ENCODE data around the gene TNNI2.

TNNI2 gene

GRCh38 chr11:1820463-1821325 lies 18.1 kb upstream of the TNNI2 start:
- DNase-seq (ENCODE audit: low read depth in 2 of 2, low spot score in 1 of 2), result no peak

DNA sequence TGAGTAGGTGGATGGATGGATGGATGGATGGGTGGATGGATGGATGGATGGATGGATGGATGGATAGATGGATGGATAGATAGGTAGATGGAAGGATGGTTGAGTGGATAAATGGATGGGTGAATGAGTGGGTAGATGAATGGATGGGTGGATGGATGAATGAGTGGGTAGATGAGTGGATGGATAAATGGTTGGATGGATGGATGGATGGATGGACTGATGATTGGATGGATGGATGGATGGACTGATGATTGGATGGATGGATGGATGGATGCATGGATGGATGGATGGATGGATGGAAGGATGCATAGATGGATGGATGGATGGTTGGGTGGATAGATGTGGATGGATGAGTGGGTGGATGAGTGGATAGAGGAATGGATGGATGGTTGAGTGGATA lies 17.2 kb upstream of the TNNI2 start:
- DNase-seq (ENCODE audit: low read depth in 2 of 2, low spot score in 1 of 2), result no peak

GRCh38 chr11:1822648-1823375 lies 16.0 kb upstream of the TNNI2 start:
- DNase-seq (ENCODE audit: low read depth in 2 of 2, low spot score in 1 of 2), result no peak

GRCh38 chr11:1823376-1824220 lies 15.2 kb upstream of the TNNI2 start:
- DNase-seq (ENCODE audit: low read depth in 2 of 2, low spot score in 1 of 2), result no peak

DNA sequence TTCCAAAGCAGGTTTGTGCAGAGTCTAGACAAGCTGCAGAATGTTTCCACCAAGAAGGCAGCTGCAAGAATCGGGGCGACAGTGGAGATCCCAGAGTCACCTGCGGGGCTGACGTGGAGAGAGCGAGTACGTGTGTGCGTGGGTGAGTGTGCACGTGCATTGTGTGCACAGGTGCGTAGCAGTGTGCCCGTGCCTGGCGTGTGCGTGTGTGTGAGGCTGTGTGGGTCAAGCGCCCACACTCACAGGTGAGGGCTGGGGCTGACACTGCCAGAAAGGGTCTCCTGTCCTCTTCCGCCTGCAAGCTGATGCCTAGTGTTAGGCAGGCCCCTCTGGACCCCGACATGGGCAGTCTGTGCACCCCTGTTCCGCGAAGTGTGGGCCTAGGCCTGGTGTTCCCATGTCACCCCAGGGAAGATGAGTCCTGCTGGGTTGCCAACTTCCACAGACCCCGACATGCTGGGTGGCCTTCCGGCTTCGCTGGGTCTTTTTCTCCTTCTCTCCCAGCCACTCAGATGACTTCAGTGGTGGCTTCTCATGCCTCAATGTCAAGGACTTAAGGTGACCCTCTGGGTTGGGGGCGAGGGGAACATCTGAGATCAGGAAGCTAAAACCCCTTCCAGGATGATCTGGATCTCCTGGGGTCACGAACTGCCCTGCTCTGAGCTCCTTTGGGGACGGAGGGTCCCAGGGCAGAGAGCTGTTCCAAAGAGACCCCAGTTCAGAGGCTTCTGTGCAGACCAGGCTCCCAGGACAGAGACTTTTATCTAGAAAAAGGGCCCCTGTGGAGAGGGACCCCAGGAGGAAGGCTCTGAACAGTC lies 14.4 kb upstream of the TNNI2 start:
- DNase-seq (ENCODE audit: low read depth in 2 of 2, low spot score in 1 of 2), result no peak

DNA sequence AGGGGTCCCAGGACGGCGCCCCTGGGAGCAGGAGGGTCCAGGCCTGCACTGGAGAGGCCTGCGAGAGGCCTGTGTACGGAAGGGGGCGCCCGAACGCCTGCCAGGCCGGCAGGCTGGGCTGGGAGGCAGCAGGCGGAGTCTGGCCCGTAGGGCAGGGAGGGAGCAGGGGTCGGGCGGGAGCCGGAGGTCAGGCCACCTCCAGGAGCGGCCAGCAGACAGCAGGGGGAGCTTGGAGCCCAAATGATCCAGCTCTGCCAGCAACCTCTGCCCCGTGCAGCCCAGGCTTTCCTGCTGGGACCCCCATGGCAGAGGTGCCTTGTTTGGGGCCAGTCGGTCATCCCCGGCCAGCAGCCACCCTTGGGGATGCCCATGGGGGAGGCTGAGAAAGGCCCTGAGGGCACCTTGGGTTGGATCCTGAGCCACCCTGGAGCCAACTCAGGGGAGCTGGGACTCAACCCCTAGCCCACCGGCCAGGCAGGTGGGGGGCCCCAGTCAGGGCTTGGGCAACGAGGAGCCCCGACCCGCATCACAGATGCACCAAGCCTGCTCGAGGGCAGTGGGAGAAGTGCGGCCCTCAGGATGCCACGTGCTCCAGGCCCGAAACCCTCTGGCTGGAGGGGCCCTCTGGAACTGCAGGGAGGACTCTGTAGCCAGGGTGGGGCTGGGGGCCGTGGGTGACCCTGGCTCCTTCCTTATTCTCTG lies 13.6 kb upstream of the TNNI2 start:
- no peak for DNase-seq (ENCODE audit: low read depth in 2 of 2, low spot score in 1 of 2)

- no peak for DNase-seq (ENCODE audit: low read depth in 2 of 2, low spot score in 1 of 2)
These were observed 12.9 kb upstream of the TNNI2 start for GRCh38 chr11:1825785-1826451.

- no peak for DNase-seq (ENCODE audit: low read depth in 2 of 2, low spot score in 1 of 2)
These were observed 12.2 kb upstream of the TNNI2 start for GRCh38 chr11:1826552-1827094.

GRCh38 chr11:1827095-1827813 lies 11.5 kb upstream of the TNNI2 start:
- no peak for DNase-seq (ENCODE audit: low read depth in 2 of 2, low spot score in 1 of 2)

DNA sequence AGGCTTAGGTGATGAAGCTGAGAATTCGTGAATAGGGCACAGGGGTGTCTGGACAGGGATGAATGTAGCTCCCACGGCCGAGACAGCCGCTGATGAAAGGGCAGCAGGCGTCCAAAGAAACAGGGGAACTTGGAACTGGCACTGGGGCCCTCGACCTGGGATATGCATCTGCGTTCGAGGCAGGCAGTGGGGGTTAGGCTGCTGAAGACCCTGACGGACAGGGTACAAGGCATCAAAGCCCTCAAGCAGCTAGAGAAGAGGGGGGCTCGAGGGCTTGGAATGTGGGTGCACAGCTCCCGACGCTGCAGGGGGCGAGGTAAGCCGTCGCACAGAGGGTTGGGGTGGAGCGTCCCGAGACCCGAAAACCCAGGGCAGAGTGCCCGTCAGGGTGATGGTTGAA lies 10.8 kb upstream of the TNNI2 start:
- no peak for DNase-seq (ENCODE audit: low read depth in 2 of 2, low spot score in 1 of 2)

DNA sequence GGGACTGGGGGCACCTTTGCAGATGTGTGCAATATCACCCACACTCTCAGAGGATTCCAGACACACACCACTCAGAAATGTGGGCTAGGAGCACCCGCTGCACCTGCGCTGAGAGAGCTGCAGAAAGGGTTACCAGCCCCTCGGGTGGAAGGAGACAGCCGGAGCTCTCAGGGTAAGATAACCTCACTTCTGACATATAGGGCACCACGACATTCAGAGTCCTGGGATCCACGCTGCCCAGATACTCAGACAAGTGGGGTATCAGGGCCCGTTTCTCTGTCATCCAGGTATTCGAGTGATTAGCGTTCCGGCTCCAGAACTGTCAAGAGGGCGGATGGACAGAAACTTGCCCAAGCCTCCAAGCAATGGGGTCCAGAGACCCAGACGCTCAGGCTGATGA lies 10.2 kb upstream of the TNNI2 start:
- no peak for DNase-seq (ENCODE audit: low read depth in 2 of 2, low spot score in 1 of 2)

DNA sequence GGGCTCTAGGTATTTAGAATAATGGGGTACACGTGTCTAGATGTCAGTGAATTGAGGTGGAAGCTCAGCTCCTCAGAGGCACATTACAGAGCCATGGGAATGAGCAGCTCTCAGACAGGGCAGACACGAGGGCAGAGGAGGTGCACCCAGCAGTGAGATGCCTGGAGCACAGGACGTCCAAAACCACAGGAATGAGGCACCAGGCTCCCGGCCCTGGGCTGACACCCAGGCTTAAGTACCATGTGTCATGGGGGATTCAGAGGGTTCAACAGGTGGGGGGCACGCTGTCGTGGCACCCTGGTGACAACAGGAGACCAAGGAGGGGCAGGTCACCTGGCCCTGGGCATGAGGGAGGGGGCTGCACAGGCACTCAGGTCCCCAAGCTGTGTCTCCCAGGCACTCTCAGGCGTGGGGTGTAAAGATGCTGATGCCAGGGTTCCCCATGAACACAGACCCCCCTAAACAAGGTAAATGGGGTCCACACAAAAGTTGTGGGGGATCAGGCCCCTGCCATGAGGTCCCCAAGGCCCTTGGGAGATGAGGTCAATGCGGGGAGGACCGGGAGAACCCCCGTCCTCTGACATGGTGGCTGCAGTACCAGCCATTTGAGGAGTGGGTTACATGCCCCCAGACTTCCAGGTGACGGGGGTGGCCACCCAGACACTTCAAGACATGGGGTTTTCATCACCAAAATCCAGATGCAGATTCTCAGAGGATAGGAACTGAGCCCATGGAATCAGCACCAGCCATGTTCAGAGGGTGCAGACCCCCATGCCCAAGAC lies 9.6 kb upstream of the TNNI2 start:
- DNase-seq (ENCODE audit: low read depth in 2 of 2, low spot score in 1 of 2), result no peak

GRCh38 chr11:1830004-1830321 lies 8.8 kb upstream of the TNNI2 start:
- DNase-seq (ENCODE audit: low read depth in 2 of 2, low spot score in 1 of 2), result no peak

- no peak for DNase-seq (ENCODE audit: low read depth in 2 of 2, low spot score in 1 of 2)
These were observed 8.2 kb upstream of the TNNI2 start for GRCh38 chr11:1830322-1831223.

- DNase-seq (ENCODE audit: low read depth in 2 of 2, low spot score in 1 of 2), result no peak
These were observed 7.2 kb upstream of the TNNI2 start for GRCh38 chr11:1831338-1832210.

Data from stimulated activated CD8-positive, alpha-beta memory T cell treated with anti-CD3 and anti-CD28 coated beads, Interleukin-4, amount 100 ng/mL, for 1 hour (primary cell).